ENCODE data around the gene RPL7L1.

RPL7L1 gene

GRCh38 chr6:42894041-42894828 is 14.8 kb downstream of the RPL7L1 start:
- DNase-seq = peak; percentile 96

- DNase-seq = no peak
Observed at GRCh38 chr6:42896178-42896719, 16.8 kb downstream of the RPL7L1 start.

- DNase-seq = peak; percentile 96
Observed at GRCh38 chr6:42898891-42899361, 19.5 kb downstream of the RPL7L1 start.

DNA sequence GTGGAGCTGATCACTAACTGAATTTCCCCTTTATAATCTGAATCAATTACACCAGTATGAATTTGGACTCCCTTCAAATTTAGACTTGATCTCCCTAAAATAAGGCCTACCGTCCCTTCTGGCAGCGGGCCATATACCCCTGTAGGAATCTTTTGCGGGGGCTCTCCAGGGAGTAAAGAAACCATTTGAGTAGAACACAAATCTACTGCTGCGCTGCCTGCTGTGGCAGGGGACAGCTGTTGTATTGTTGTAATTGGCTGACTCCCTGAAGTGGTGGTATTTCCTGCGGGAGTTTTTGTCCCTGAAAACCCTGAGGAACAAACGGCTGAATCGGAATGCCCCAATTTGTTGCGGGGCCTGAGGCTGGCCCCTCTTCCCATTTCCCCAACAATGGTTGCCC is 20.5 kb downstream of the RPL7L1 start:
- no peak for DNase-seq

DNA sequence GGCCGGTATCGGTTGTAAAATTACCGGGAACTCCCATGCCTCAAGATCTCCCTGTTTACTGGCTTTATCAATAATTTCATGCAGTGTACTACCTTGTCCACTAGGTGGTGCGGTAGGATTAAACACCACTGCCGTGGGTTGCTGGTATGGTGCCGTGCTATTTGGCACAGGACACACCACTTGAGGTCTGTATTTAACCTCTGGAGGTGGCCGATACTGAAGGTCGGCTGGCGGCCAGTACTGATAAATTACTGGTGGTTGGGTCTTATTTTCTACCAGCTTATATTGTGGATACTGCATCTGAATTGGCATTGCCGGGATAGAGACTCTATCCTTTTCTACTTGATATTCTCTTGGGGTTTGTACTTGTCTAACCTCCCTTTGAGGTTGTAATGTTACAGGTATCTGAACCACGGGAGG is 22.1 kb downstream of the RPL7L1 start:
- DNase-seq = peak; percentile 97

DNA sequence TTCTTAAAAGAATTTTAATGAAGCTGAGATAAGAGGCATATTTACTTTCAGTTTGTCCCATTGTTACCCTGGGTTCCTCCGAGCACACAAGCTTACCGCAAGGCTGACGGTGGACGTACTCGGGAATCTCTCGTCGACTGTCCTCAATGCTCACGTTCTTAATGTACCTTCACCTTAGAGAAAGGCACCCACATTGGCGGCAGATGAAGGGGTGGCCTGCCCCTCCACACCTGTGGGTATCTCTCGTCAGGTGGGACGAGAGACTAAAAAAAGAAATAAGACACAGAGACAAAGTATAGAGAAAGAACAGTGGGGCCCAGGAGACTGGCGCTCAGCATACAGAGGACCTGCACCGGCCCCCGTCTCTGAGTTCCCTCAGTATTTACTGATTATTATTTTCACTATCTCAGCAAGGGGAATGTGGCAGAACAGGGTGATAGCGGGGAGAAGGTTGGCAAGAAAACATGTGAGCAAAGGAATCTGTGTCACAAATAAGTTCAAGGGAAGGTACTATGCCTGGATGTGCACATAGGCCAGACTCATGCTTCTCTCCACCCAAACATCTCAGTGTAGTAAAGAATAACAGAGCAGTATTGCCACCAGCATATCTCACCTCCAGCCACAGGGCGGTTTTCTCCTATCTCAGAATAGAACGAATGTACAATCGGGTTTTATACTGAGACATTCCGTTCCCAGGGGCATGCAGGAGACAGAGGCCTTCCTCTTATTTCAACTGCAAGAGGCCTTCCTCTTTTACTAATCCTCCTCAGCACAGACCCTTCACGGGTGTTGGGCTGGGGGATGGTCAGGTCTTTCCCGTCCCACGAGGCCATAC is 23.2 kb downstream of the RPL7L1 start:
- peak; percentile 80 for DNase-seq

DNA sequence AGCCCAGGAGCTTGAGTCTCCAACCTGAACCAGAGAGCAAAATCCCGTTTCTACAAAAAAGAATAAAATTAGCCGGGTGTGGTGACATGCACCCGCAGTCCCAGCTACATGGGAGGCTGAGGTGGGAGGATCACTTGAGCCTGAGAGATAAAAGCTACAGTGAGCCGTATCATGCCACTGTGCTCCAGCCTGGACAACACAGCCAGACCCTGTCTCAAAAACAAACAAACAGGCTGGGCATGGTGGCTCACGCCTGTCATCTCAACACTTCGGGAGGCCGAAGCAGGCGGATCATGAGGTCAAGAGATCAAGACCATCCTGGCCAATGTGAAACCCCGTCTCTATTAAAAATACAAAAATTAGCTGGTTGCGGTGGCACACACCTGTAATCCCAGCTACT is 25.1 kb downstream of the RPL7L1 start:
- no peak for DNase-seq

DNA sequence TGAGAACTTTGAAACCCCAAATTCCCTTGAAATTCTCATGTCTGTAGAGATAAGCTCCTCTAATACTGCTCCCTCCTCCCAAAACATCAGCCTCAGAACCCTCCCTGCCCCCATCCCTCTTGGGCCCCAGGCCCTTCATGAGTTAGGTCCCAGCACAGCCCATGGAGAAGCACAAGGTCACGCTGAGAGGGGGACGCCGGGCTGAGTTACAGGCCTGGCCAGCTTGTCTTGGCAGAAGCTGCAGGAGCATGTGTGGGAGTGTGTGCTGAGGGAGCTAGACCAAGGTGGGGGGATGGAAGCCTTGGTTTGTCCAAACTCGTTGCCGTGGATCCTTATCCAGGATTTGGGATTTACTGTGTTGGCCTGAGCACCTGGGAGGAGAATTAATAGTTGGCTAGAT is 27.9 kb downstream of the RPL7L1 start:
- DNase-seq = no peak

- DNase-seq = no peak
Observed at GRCh38 chr6:42909835-42910234, 30.4 kb downstream of the RPL7L1 start.

DNA sequence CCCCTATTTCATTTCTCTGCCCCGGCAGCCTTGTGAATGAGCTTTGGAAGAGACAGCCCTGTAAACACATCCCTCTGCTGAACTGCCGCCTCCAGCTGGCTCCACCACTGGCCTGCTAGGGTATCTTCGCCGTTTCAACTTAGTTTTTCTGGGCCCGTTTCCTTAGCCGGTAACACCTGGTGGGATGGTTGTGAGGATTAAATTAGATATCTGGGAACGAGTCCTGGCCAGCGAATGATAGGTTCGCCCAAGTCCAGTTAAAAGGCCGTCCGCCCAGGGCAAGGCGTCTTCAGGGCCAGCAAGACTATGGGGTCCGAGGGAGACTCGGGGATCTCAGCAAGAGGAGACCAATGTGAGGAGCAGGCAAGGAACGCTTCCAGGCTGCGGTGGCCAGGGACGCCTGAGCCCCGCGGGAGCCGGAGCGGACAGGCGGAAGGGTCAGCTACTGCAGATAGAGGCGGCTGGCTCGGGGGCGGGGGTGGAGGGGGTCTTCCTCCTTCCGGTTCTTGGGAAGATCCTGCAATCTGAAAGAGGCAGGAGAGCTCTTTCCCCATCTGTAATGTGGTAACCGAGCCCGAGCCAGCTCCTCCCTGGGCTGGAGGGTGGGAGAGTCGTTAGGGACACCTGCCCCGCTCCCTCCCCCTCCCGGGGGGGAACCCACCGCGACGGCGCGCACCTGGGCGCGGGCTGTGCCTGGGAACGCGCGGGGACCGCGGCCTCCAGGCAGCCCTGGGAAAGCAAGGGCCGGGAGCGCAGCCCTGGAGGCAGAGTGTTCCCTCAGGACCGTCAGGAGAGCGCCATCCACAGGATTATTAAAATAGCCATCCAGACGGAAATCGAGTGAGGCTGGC is 32.0 kb downstream of the RPL7L1 start:
- DNase-seq = no peak

DNA sequence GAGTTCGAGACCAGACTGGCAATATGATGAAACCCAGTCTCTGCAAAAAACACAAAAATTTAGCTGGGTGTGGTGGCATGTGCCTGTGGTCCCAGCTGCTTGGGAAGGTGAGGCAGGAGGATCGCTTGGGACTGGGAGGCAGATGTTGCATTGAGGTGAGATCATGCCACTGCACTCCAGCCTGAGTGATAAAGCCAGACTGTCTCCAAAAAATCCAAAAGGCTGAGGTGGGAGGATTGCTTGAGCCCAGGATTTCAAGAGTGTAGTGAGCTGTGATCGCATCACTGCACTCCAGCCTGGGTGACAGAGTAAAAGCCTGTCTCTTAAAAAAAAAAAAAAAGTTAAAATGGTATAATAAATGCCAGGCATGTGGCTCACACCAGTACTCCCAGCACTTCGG is 35.1 kb downstream of the RPL7L1 start:
- no peak for DNase-seq

DNA sequence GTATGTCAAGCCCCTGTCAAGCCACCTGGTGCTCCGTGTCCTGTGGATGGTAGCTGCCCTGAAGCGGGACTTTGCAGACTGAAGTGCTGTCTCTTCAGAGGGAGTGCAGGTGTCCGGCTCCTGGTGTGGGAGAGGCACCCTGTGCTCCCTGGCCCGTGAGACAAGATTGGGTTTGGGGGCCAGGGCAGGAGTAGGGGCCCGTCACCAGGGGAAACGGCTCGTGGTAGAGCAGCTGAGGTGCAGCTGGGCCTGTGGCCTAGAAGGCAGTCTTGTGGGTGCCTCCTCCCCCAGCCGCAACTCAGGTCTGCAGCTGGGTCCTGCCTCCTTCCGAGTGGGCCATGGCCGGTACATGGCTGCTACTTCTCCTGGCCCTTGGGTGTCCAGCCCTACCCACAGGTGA is 36.3 kb downstream of the RPL7L1 start, which contains the start of gene PTCRA:
PTCRA (plus strand) TSS at position 322 of the 400 bp plus-strand sequence; CDS start at position 339, 17 bp downstream.
- DNase-seq = no peak

- DNase-seq = no peak
Observed at GRCh38 chr6:42916288-42916687, 36.9 kb downstream of the RPL7L1 start.

DNA sequence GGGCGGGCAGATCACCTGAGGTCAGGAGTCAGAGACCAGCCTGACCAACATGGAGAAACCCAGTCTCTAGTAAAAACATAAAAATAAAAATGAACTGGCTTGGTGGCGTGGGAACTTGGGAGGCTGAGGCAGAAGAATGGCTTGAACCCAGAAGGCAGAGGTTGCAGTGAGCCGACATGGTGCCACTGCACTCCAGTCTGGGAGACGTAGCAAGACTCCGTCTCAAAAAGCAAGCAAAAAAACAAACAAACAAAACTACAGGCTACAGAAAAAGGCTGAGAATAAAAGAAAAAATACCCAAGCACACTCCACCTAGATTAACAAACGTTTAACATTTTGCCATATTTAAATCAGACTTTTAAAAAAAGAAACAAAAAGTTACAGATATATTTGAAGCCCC is 42.4 kb downstream of the RPL7L1 start:
- DNase-seq = no peak

DNA sequence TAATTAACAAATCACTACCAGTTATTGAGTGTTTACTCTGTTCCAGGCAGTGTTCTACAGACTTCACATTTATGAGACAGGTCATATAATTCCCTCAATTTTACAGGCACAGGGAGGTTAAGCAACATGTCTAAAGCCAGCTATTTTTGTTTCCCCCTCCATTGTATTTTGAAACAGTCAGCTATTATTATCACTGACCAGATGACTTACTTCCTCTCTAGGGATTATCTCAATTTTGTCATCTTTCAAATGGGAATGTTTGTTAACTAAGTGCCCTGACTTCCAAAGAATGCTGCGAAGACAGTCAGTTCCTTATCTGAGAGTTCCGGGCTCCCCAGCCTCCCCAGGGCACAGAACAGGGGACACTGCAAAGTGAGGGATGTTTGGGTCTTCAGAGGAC is 44.2 kb downstream of the RPL7L1 start:
- peak; percentile 59 for DNase-seq

- no peak for DNase-seq
Observed at GRCh38 chr6:42925248-42925857, 45.9 kb downstream of the RPL7L1 start.

GRCh38 chr6:42928986-42929820 is 49.8 kb downstream of the RPL7L1 start, which contains the start of gene CNPY3:
TSS of gene CNPY3 (plus strand) at chr6:42929480. CDS start at chr6:42929571, 91 bp downstream.
- peak; percentile 99 for DNase-seq

GRCh38 chr6:42929821-42930360 is 50.5 kb downstream of the RPL7L1 start:
- peak; percentile 89 for DNase-seq

DNA sequence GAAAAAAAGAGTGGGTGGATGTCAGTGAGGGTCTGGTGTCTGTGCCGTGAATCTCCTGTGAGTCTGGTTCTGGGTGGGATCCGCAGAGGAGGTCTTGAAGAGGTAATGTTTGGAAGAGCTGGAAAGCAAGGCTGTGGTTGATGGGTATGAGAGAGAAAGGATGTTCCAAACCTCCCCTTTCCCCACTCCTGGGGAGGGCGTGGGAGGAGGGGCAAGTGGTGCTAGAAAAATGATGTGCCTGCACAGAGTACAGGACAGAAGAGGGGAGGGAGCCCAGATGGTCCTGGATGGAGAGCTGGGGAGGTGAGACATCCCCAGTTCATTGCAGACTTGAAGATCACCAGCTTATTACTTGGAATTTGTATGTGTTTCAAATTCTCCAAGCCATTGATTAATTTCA is 53.0 kb downstream of the RPL7L1 start:
- no peak for DNase-seq

GRCh38 chr6:42933205-42933604 is 53.8 kb downstream of the RPL7L1 start:
- no peak for DNase-seq

- no peak for DNase-seq
Observed at GRCh38 chr6:42935322-42935721, 55.9 kb downstream of the RPL7L1 start.

All from OCI-M1 (cell line).